HG02938 (cell line): ENCODE results near the gene RPS8.
"Not testable (repeated sequence)": the region's sequence is repeated elsewhere in the genome, so short reads cannot be mapped to it uniquely, and the experiment has no call there.

ENCODE experiments used
- ATAC-seq: cut with Tn5 transposase; IDR thresholded peaks from one replicate; pipeline ENCODE4 v1.9.1; 2021; ENCODE audit warnings: mild to moderate bottlenecking, moderate library complexity; ENCODE audit not compliant: unreplicated experiment

RPS8 gene

DNA sequence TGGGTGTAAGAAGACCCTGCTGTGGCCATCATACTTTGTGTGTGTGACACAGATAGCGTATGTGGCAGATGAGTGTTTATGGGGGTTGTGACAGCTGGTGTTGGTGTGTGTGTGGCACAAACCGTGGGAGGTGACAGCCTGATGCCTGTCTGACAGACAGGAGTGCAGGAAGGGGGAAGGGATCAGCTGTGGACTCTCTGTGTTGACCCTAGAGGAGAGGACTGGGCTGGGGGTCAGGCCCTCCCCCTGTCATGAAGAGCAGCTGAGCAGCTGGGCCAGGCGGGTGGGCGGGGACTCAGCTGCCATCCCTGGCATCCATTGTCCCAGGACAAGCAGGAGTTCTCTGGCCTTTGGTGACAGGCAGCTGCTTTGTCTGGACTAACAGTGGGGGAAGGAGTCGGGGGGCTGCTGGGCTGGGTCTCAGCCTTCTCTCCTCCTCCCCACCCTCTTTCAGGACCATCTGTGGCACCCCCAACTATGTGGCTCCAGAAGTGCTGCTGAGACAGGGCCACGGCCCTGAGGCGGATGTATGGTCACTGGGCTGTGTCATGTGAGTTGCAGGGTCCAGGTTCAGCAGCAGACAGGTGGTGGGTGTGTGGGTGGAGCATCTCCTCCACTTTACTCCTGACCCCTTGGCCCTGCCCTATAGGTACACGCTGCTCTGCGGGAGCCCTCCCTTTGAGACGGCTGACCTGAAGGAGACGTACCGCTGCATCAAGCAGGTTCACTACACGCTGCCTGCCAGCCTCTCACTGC is 27.1 kb downstream of the RPS8 start:
- ATAC-seq = no peak

DNA sequence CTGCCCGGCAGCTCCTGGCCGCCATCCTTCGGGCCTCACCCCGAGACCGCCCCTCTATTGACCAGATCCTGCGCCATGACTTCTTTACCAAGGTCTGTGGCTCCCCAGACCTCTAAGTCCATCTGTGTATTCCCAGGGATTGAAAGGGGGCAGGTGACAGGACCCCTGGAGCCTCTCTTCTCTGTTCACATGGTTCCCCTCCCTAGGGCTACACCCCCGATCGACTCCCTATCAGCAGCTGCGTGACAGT is 27.6 kb downstream of the RPS8 start:
- no peak for ATAC-seq

DNA sequence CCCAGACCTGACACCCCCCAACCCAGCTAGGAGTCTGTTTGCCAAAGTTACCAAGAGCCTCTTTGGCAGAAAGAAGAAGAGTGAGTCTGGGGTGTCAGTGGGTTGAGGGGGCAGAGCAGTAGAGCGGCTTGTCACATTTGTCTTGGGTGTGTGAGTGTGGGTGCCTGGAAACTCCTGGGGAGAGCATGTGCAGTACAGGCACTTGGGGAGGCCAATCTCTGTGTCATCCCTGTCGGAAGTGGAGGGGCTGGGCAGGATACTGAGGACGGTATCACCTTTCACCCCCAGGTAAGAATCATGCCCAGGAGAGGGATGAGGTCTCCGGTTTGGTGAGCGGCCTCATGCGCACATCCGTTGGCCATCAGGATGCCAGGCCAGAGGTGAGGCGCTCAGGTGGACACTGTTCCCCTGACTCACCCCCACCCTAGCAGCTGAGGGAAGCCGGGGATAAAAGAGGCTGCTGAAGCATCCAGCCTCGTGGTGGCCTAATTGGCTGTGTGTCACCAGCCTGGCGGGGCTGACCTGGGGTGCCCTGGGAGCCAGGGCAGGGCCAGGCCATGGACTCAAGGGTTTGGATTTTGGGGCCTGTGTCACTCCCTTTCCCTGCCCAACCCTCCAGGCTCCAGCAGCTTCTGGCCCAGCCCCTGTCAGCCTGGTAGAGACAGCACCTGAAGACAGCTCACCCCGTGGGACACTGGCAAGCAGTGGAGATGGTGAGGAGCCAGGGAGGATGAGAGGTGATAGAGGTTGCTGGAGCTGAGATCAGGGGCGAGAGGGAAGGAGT is 28.2 kb downstream of the RPS8 start:
- no peak for ATAC-seq

DNA sequence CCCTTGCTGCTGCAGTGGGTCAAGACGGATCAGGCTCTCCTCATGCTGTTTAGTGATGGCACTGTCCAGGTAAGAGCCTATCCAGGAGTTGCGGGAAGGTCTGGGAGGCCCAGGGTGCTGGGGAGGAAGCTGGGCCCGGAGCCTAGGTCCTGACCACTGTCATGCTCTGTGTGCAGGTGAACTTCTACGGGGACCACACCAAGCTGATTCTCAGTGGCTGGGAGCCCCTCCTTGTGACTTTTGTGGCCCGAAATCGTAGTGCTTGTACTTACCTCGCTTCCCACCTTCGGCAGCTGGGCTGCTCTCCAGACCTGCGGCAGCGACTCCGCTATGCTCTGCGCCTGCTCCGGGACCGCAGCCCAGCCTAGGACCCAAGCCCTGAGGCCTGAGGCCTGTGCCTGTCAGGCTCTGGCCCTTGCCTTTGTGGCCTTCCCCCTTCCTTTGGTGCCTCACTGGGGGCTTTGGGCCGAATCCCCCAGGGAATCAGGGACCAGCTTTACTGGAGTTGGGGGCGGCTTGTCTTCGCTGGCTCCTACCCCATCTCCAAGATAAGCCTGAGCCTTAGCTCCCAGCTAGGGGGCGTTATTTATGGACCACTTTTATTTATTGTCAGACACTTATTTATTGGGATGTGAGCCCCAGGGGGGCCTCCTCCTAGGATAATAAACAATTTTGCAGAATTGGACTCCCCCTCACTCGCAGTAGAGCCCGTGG is 30.1 kb downstream of the RPS8 start:
- no peak for ATAC-seq

DNA sequence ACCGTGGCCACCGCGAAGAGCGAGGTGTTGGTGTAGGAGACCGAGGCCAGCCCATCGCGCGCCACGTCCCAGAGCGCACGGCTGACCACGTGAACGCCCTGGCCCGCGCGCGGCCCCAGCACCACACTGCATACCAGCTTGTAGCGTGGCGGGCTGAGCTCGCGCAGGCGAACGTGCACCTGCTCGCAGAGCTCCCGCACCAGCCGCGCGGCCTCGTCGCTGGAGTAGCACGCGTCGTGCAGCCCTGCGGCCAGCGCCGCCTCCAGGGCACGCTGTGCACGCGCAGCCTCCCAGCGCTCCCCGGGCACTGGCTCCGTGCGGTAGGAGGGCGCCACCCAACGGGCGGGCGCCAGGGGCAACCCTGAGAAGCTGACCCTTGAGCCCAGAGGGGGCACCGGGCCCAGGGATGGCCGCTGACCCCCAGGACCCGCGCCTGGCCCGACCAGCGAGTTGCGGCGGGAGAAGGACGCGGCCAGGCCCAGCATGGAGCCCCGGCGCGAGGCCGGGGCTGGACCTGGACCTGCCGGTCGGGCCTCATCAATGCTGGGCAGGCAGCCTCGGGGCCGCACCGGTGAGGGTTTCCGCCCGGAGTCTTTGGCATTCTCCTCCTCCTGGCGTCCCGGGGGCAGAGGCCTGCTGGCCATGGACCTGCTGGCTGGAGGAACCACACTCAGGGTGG is 30.8 kb downstream of the RPS8 start:
- no peak for ATAC-seq

DNA sequence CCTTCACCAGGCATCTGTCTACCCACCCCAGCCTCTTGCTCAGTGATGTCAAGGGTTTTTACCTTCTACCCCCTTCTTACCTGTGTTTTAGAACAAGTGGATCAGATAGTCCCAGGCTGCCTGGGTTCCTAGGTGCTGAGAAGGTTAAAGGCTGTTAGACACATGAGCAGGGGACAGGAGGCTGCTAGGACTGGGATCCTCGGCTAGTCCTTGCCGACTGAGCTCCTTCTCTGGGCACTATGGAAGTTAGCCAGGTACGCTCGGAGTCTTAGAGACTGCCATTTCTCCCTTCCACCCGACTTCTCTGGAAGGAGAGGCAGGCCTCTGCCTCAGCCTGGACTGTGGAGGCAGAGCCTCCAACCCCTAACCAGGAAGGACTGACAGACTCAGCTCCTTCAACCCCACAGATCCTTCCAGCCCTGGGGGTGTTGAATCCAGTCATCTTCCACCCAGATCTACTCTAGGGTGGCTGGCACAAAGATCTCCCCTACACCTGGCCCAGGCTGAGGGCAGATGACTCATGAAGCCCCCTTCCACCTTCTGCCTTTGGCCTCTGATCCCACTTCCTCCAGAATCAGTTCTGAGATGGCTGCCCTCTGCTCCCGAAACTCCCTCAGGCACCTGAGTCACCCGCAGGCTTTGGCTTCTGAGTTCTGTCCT is 31.5 kb downstream of the RPS8 start, which contains the start of gene DYNLT4:
Gene DYNLT4, minus strand, starts transcription at position 648 of the 660 bp plus-strand sequence. CDS start 683 bp downstream, outside the sequence.
- no peak for ATAC-seq

DNA sequence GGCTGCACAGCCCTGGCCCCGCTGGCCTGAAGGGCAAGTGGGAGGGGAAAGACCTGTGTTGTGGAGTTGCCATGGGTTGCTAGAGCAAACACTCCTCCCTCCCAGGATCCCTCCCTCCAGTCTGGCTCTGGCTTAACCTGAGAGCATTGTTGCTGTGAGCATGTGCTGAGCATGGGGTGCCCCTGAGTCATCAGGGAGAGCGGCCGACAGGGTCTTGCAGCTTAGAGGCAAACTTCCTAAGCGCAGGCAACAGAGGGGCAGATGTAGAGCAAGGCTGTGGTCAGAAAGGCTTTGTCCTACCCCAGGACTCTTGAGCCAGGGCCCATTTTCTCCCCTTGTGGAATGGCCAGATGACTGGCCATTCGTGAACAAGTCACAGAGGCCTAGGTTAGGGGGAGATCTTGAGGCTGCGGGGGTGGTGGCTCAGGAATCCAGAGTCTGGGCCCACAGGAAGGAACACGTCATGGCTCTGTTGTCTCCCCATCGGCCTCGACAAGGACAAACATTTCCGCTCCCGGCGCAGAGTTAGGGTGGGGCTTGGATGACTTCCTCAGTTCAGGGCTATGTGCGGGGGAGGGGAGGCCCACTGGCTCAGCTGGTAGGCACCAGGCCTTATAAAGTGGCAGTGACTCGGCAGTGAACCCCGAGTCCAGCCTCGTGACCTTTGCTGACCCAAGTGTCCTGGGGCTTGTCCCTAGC is 32.2 kb downstream of the RPS8 start:
- peak; percentile 26 for ATAC-seq

DNA sequence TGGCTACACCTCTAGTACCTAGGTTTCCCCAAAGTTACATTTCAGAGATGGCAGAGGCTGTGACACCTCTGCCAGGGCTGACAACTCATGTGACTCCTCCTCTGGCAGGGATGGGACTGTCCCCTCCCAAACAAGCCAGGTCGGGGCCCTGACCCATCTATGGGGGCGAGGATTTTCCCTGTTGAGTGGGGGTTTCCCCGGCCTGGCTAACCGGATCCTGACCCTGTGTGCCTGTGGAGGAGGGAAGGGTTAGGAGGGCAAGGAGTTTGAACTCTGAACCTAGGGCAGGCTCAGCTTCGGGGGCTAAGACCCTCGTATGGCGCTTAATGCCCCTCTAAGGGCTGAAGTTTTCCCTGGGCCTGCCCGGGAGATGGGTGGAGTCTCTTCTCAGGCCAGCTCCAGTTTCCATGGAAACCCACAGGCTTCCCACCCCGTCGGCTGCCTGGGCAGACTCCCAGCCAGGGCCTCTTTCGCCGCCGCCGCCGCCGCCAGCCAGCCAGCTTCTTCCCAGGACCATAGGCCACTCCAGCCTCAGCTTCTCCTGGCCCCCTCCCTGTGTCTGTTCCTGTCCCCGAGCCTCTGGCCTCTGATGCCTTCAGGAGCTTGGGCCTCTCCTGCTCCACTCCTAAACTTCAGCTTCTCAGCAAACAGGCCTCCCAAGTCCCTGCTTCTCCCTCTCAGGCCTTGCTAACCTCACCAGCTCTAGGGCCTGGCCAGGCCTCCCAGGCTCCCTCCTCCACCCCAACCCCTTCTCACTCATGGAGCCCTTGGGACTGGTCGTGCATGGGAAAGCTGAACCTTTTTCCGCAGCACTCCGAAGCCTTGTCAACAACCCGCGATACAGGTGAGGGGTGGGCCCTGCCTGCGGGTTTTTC is 33.0 kb downstream of the RPS8 start, which contains the start of gene BTBD19:
Gene BTBD19, plus strand, starts transcription at position 461 of the 875 bp plus-strand sequence. Its CDS starts 298 bp downstream, at position 759.
- peak; percentile 28 for ATAC-seq

DNA sequence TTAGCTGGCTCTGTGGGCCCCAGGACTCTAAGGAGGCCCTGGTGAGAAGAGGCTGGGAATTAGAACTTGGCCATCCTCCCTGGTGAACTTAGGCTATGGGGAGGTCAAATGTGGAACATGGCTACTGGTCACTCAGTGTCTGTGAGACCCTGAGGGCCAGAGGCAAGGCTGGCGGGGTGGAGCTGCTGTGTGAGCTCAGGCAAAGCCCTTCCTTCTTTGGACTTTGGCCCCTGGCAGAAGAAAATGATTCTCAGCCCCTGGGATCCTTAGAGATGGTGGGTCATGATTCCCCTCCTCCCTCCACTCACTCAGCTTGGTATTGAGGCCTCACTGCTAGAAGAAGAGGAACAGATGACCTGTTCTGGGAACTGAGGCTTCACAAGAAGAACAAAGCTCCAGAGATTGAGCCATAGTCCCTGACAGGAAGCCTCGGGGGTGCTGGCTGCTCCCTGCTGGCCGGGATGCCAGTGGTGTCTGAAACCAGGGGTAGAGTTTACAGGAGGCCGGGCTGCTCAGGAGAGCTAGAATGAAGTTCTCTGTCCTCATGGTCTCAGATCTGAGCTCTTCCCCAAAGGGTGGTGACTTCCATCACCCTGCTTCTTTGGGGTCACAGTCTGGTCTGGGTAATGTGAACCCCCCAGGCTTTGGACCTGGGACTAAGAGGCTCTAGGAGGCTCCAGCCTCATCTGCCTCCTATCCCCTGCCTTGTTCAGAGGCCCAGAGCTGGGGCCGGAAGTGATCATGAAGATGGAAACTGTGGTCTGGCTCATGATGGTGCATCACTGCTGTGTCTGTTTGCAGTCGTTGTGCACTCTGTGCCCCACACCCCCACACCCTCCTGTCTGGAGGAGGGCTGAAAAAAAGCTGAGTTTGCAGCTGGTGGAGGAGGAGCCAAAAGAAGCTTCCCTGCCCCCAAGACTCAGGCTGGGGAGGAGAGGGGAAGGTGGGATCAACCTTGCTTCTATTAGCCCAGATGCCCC is 33.9 kb downstream of the RPS8 start:
- ATAC-seq = peak; percentile 34

DNA sequence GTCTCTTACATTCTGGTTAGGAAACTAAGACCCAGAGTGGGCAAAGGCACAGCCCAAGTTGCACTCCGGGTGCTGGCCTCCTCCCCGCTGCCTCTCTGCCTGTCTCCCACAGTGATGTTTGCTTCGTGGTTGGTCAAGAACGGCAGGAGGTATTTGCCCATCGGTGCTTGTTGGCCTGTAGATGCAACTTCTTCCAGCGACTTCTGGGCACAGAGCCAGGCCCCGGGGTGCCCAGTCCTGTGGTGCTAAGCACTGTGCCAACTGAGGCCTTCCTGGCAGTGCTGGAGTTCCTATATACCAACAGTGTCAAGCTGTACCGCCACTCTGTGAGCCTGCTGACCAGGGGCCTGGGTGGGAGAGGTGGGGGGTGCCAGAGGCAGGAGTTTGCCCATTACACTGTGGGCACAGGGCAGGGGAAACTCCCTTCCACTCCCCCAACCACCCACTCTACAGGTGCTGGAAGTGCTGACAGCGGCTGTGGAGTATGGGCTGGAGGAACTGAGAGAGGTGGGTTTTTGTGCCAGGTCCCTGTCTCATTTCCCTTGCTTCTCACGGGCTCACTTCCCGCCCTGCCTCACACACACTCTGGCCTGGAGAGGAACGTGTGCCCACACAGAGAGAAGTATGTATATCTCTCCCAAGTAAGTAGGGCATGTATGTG is 34.9 kb downstream of the RPS8 start:
- ATAC-seq = no peak

DNA sequence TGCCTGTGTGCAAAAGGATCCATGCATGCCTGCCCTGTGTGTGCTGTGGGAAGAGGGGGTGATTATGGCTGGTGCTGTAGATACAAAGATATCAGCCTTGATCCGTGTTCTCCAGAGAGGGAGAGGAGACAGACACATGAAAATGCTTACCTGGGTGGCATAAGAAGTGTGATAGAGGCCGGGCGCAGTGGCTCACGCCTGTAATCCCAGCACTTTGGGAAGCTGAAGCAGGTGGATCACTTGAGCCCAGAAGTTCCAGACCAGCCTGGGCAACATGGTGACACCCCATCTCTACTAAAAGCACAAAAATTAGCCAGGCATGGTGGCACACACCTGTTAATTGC is 35.4 kb downstream of the RPS8 start:
- ATAC-seq = not testable (repeated sequence)

DNA sequence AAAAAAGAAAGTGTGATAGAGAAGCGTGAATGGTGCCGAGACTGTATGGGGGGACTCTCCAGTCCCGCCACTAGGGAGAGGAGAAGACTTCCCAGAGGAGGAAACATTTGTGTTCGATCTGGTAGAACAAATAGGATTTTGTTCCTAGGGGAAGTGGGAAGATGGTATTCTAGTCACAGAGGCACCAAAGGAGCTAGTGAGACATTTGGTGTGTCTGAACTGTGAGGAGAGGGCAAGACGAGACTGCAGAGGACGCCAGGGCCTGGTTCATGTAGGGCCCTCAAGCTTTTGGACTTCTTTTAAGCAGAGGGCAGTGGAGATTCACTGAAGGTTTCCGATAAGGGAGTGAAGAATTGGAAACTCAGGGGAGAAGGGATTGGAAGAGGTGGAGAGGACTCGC is 35.9 kb downstream of the RPS8 start:
- ATAC-seq = no peak

DNA sequence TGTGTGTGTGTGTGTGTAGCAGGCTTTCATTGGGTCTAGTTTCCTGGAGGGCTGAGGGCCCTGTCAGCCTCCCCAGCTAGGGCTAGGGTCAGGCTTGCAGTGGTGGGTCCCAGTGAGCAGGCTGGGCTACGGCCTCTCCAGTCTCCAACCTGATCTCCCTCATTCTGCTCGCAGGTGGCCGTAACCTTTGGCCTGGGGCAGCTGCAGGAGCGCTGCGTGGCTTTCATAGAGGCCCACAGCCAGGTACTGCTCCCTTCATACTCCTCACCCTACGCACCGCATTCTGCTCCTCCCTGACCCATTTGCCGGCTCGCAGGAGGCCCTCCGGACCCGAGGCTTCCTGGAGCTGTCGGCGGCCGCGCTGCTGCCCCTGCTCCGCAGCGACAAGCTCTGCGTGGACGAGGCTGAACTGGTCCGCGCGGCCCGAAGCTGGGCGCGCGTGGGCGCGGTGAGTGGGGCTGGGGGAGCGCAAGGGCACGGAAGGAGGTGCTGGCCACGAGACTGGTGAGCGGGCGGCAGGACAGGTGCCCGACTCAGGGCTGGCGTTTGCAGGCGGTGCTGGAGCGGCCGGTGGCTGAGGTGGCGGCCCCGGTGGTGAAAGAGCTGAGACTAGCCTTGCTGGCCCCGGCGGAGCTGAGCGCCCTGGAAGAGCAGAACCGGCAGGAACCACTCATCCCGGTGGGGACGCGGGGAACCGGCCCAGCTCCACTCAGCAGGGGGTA is 37.6 kb downstream of the RPS8 start:
- no peak for ATAC-seq

DNA sequence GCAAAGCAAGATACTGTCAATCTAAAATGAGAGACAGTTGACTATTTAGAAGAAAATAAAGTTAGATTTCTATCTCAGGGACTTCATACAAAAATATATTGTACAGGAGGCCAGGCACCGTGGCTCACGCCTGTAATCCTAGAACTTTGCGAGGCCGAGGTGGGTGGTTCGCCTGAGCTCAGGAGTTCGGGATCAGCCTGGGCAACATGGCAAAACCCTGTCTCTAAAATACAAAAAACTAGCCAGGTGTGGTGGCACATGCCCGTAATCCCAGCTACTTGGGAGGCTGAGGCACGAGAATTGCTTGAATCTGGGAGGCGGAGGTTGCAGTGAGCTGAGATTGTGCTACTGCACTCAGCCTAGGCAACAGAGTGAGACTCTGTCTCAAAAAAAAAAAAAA is 40.6 kb downstream of the RPS8 start:
- not testable (repeated sequence) for ATAC-seq

DNA sequence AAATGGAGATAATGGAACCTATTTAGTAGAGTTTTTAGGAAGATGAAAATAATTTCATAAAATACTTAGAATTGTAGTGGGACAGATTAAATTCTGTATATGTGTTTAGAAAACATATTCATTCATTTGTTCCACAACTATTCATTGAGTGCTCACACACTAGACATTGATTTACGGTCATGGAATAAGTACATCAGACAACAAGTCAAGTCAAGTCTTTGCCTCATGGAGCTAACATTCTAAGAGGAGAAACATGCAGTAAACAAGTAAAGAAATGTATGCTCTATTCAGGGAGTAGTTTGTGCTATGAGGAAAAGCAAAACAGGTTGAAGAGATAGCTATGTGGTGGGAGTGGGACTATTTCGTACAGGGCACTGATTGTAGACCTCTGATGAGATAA is 42.0 kb downstream of the RPS8 start:
- ATAC-seq = no peak

DNA sequence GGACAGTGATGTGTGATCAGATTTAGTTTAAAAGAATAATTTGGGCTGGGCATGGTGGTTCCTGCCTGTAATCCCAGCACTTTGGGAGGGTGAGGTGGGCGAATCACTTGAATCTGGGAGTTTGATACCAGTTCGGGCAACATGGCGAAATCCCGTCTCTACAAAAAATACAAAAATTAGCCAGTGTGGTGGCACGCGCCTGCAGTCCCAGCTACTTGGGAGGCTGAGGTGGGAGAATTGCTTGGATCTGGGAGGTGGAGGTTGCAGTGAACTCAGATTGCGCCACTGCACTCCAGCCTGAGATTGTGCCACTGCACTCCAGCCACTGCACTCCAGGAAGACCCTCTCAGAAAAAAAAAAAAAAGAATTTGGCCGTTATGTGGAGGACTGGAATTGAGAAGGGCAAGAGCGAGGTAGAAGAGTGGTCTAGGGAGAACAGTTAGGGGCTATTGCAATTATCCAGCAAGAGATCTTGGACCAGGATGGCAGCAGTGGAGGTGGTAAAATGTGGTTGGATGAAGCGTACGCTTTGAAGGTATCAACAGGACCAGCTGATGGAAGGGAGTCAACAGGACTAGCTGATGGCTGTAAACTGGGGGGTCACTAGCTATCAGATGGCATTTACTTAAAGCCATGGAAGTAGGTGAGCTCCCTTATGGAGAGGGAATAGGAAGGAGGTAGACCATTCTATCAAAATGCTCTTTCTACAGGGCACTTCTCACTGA is 42.6 kb downstream of the RPS8 start:
- no peak for ATAC-seq
